Activated naive CD8-positive, alpha-beta T cell treated with anti-CD3 and anti-CD28 coated beads for 36 hours (primary cell): ENCODE measurements around the gene DCUN1D2. TPM values are rescaled to one million over a fixed set of nuclear protein-coding genes. Genes with fewer than 3 reads are reported as not detected.
"Not testable (repeated sequence)": the region's sequence is repeated elsewhere in the genome, so short reads cannot be mapped to it uniquely, and the experiment has no call there.

Source experiments
- DNase-seq: peaks from one replicate; pipeline ENCODE4 v3.0.0; 2021
- H3K27ac Mint-ChIP-seq: one replicate; pipeline ENCODE4 v1.8.0; 2022; ENCODE audit warnings: mild to moderate bottlenecking, moderate library complexity, mixed read lengths
- H3K27me3 Mint-ChIP-seq: one replicate; pipeline ENCODE4 v1.8.0; 2022; ENCODE audit warnings: mild to moderate bottlenecking, mixed read lengths
- H3K36me3 Mint-ChIP-seq: one replicate; pipeline ENCODE4 v1.8.0; 2021; ENCODE audit warnings: mild to moderate bottlenecking, mixed read lengths
- H3K4me1 Mint-ChIP-seq: one replicate; pipeline ENCODE4 v1.8.0; 2021; ENCODE audit warnings: mixed read lengths
- H3K4me3 Mint-ChIP-seq: one replicate; pipeline ENCODE4 v1.8.0; 2022; ENCODE audit warnings: mild to moderate bottlenecking, moderate library complexity, mixed read lengths
- H3K9me3 Mint-ChIP-seq: one replicate; pipeline ENCODE4 v1.8.0; 2022; ENCODE audit warnings: mixed read lengths
- total RNA-seq, 2 experiments: library from RNA; stranded (reverse); gene quantifications; one replicate each; pipeline ENCODE4 v1.2.3, GENCODE V29; 2021

Gene DCUN1D2
- total RNA-seq, 2 experiments from 2014 or later: 11.0 to 13.9 TPM

GRCh38 chr13:113452466-113452865 is 38.0 kb downstream of the DCUN1D2 start:
- Mint-ChIP-seq H3K27ac (no peak overlapping the region), H3K36me3 (peaks cover 5% of the 10 kb centered on the region), H3K4me1 (no peaks in the 10 kb centered on the region), H3K4me3 (no peak overlapping the region), H3K9me3 (no peaks in the 10 kb centered on the region), H3K27me3 (no peaks in the 10 kb centered on the region)
- no peak for DNase-seq

GRCh38 chr13:113451951-113452421 is 38.5 kb downstream of the DCUN1D2 start:
- H3K4me1 Mint-ChIP-seq: no peaks in the 10 kb centered on the region
- H3K27ac Mint-ChIP-seq: no peak overlapping the region
- peaks cover 4% of the 10 kb centered on the region for H3K36me3 Mint-ChIP-seq
- no peaks in the 10 kb centered on the region for H3K9me3 Mint-ChIP-seq
- no peaks in the 10 kb centered on the region for H3K27me3 Mint-ChIP-seq
- DNase-seq: no peak
- no peak overlapping the region for H3K4me3 Mint-ChIP-seq

GRCh38 chr13:113450861-113451620 is 39.5 kb downstream of the DCUN1D2 start:
- not testable (repeated sequence) for DNase-seq, H3K4me1 Mint-ChIP-seq, H3K9me3 Mint-ChIP-seq

GRCh38 chr13:113450348-113450744 is 40.2 kb downstream of the DCUN1D2 start:
- not testable (repeated sequence) for H3K9me3 Mint-ChIP-seq, H3K4me3 Mint-ChIP-seq, DNase-seq, H3K27ac Mint-ChIP-seq, H3K27me3 Mint-ChIP-seq, H3K36me3 Mint-ChIP-seq, H3K4me1 Mint-ChIP-seq

More at GRCh38 chr13:113450861-113451620, 39.5 kb downstream of the DCUN1D2 start:
- H3K36me3 Mint-ChIP-seq, H3K4me3 Mint-ChIP-seq, H3K27ac Mint-ChIP-seq, H3K27me3 Mint-ChIP-seq: not testable (repeated sequence)

- peak overlapping the region; percentile 22 for H3K4me3 Mint-ChIP-seq
- no peak for DNase-seq
- no peaks in the 10 kb centered on the region for H3K27me3 Mint-ChIP-seq
- no peaks in the 10 kb centered on the region for H3K9me3 Mint-ChIP-seq
- peaks cover 4% of the 10 kb centered on the region for H3K36me3 Mint-ChIP-seq
- no peak overlapping the region for H3K27ac Mint-ChIP-seq
- no peaks in the 10 kb centered on the region for H3K4me1 Mint-ChIP-seq
These were observed 40.7 kb downstream of the DCUN1D2 start for GRCh38 chr13:113449693-113450347.

- DNase-seq: no peak
- H3K4me1 Mint-ChIP-seq: no peaks in the 10 kb centered on the region
- peak overlapping the region; percentile 34 for H3K27ac Mint-ChIP-seq
These were observed 41.4 kb downstream of the DCUN1D2 start for GRCh38 chr13:113448885-113449692.

GRCh38 chr13:113448545-113448884 is 42.0 kb downstream of the DCUN1D2 start:
- Mint-ChIP-seq H3K9me3 (no peaks in the 10 kb centered on the region), H3K4me1 (no peaks in the 10 kb centered on the region), H3K36me3 (peaks cover 4% of the 10 kb centered on the region), H3K27ac (no peak overlapping the region), H3K4me3 (peak overlapping the region; percentile 22), H3K27me3 (no peaks in the 10 kb centered on the region)
- DNase-seq: no peak

More at GRCh38 chr13:113448885-113449692, 41.4 kb downstream of the DCUN1D2 start:
- no peaks in the 10 kb centered on the region for H3K9me3 Mint-ChIP-seq
- peaks cover 4% of the 10 kb centered on the region for H3K36me3 Mint-ChIP-seq
- peak overlapping the region; percentile 22 for H3K4me3 Mint-ChIP-seq
- no peaks in the 10 kb centered on the region for H3K27me3 Mint-ChIP-seq

GRCh38 chr13:113447596-113447995 is 42.9 kb downstream of the DCUN1D2 start:
- Mint-ChIP-seq H3K27me3 (no peaks in the 10 kb centered on the region), H3K27ac (no peak overlapping the region), H3K36me3 (peaks cover 7% of the 10 kb centered on the region), H3K4me1 (no peaks in the 10 kb centered on the region), H3K9me3 (no peaks in the 10 kb centered on the region), H3K4me3 (no peak overlapping the region)
- no peak for DNase-seq

GRCh38 chr13:113446488-113446854 is 44.0 kb downstream of the DCUN1D2 start:
- Mint-ChIP-seq H3K36me3 (peaks cover 10% of the 10 kb centered on the region), H3K4me3 (no peak overlapping the region), H3K9me3 (no peaks in the 10 kb centered on the region), H3K4me1 (no peaks in the 10 kb centered on the region), H3K27ac (no peak overlapping the region), H3K27me3 (no peaks in the 10 kb centered on the region)
- no peak for DNase-seq

GRCh38 chr13:113445791-113446487 is 44.6 kb downstream of the DCUN1D2 start:
- Mint-ChIP-seq H3K4me3 (no peak overlapping the region), H3K27me3 (no peaks in the 10 kb centered on the region), H3K27ac (no peak overlapping the region), H3K36me3 (peaks cover 10% of the 10 kb centered on the region), H3K4me1 (no peaks in the 10 kb centered on the region), H3K9me3 (no peaks in the 10 kb centered on the region)
- DNase-seq: no peak

GRCh38 chr13:113443991-113444390 is 46.5 kb downstream of the DCUN1D2 start:
- H3K27ac Mint-ChIP-seq: no peak overlapping the region
- H3K4me1 Mint-ChIP-seq: no peaks in the 10 kb centered on the region
- DNase-seq: no peak
- H3K9me3 Mint-ChIP-seq: no peaks in the 10 kb centered on the region
- no peaks in the 10 kb centered on the region for H3K27me3 Mint-ChIP-seq
- H3K36me3 Mint-ChIP-seq: peaks cover 10% of the 10 kb centered on the region
- H3K4me3 Mint-ChIP-seq: no peak overlapping the region

GRCh38 chr13:113442985-113443362 is 47.5 kb downstream of the DCUN1D2 start:
- Mint-ChIP-seq H3K9me3 (no peaks in the 10 kb centered on the region), H3K27ac (no peak overlapping the region), H3K4me1 (no peaks in the 10 kb centered on the region), H3K36me3 (peaks cover 8% of the 10 kb centered on the region), H3K4me3 (no peak overlapping the region), H3K27me3 (no peaks in the 10 kb centered on the region)
- no peak for DNase-seq

GRCh38 chr13:113442354-113442984 is 48.0 kb downstream of the DCUN1D2 start:
- Mint-ChIP-seq H3K9me3 (no peaks in the 10 kb centered on the region), H3K27me3 (no peaks in the 10 kb centered on the region), H3K4me1 (no peaks in the 10 kb centered on the region), H3K36me3 (peaks cover 8% of the 10 kb centered on the region), H3K4me3 (no peak overlapping the region), H3K27ac (no peak overlapping the region)
- no peak for DNase-seq

- Mint-ChIP-seq H3K4me3 (no peak overlapping the region), H3K27ac (no peak overlapping the region), H3K4me1 (no peaks in the 10 kb centered on the region), H3K36me3 (peaks cover 8% of the 10 kb centered on the region), H3K27me3 (no peaks in the 10 kb centered on the region), H3K9me3 (no peaks in the 10 kb centered on the region)
- no peak for DNase-seq
These were observed 48.9 kb downstream of the DCUN1D2 start for GRCh38 chr13:113441661-113442060.
